Neural progenitor cell (in vitro differentiated cells): ENCODE measurements around the gene ZBTB12. TPM values are rescaled to one million over a fixed set of nuclear protein-coding genes. Genes with fewer than 3 reads are reported as not detected.

Experiments
- DNase-seq: peaks from one replicate; pipeline ENCODE4 v3.0.0-alpha.2; 2016; ENCODE audit warnings: low spot score
- H2AFZ ChIP-seq: fragments of 200-600 bp; sonication (generic); replicated peaks from 2 replicates; pipeline ENCODE4 v1.6.1; 2016; ENCODE audit warnings: antibody characterized with exemption
- H3F3A ChIP-seq: fragments of 200-600 bp; sonication (generic); 2 replicates; pipeline ENCODE4 v1.6.1; 2016; ENCODE audit warnings: antibody characterized with exemption, low read depth
- H3K27ac ChIP-seq: fragments of 200-600 bp; sonication (generic); 2 replicates; pipeline ENCODE4 v1.5.1; 2016; ENCODE audit warnings: mild to moderate bottlenecking
- H3K27me3 ChIP-seq: fragments of 200-600 bp; sonication (generic); 2 replicates; pipeline ENCODE4 v1.6.1; 2016; ENCODE audit warnings: mild to moderate bottlenecking, moderate library complexity
- H3K36me3 ChIP-seq: fragments of 200-600 bp; sonication (generic); 2 replicates; pipeline ENCODE4 v1.5.1; 2016
- H3K4me1 ChIP-seq: fragments of 200-600 bp; sonication (generic); 2 replicates; pipeline ENCODE4 v1.6.1; 2016; ENCODE audit warnings: mixed run types
- H3K4me2 ChIP-seq: fragments of 200-600 bp; sonication (generic); 2 replicates; pipeline ENCODE4 v1.6.1; 2016
- H3K4me3 ChIP-seq: fragments of 200-600 bp; sonication (generic); 2 replicates; pipeline ENCODE4 v1.5.1; 2016
- H3K79me2 ChIP-seq: fragments of 200-600 bp; sonication (generic); 2 replicates; pipeline ENCODE4 v1.6.1; 2016; ENCODE audit warnings: low read depth
- H3K9ac ChIP-seq: fragments of 200-600 bp; sonication (generic); 2 replicates; pipeline ENCODE4 v1.6.1; 2016
- H3K9me3 ChIP-seq: fragments of 200-600 bp; sonication (generic); 2 replicates; pipeline ENCODE4 v1.5.1; 2016; ENCODE audit warnings: low read depth
- H4K20me1 ChIP-seq: fragments of 200-600 bp; sonication (generic); 2 replicates; pipeline ENCODE4 v1.6.1; 2016; ENCODE audit warnings: low read depth
- H3K27ac Mint-ChIP-seq: 3 replicates; pipeline ENCODE4 v1.8.0; 2021; ENCODE audit warnings: mixed read lengths
- H3K27me3 Mint-ChIP-seq: 2 replicates; pipeline ENCODE4 v1.8.0; 2022; ENCODE audit warnings: low read depth, mild to moderate bottlenecking, inconsistent platforms, moderate library complexity, mixed read lengths; ENCODE audit not compliant: insufficient read depth
- H3K36me3 Mint-ChIP-seq: 3 replicates; pipeline ENCODE4 v1.8.0; 2021; ENCODE audit warnings: mixed read lengths
- H3K4me1 Mint-ChIP-seq: 3 replicates; pipeline ENCODE4 v1.8.0; 2021; ENCODE audit warnings: mixed read lengths
- H3K4me3 Mint-ChIP-seq: 3 replicates; pipeline ENCODE4 v1.8.0; 2021; ENCODE audit warnings: mild to moderate bottlenecking, moderate library complexity, mixed read lengths
- H3K9me3 Mint-ChIP-seq: 3 replicates; pipeline ENCODE4 v1.8.0; 2020; ENCODE audit warnings: mixed read lengths
- EZH2 ChIP-seq: fragments of 200-600 bp; sonication (generic); IDR thresholded peaks from 2 replicates; pipeline ENCODE4 v1.6.1; 2017; ENCODE audit warnings: antibody characterized with exemption, mild to moderate bottlenecking, moderate library complexity
- EZH2phosphoT487 ChIP-seq: fragments of 200-600 bp; sonication (generic); IDR thresholded peaks from 2 replicates; pipeline ENCODE4 v1.6.1; 2017; ENCODE audit warnings: antibody characterized with exemption
- total RNA-seq: library from RNA; depleted of rRNA; stranded (reverse); fragments of >200 nt; gene quantifications from 2 replicates; pipeline ENCODE4 v1.2.3, GENCODE V29; 2015; ENCODE audit warnings: low replicate concordance
- TF ChIP-seq, protein P1 (sequence below): fragments of 200-600 bp; sonication (generic); IDR thresholded peaks from 2 replicates; pipeline ENCODE4 v1.5.1; 2017; ENCODE audit warnings: antibody characterized with exemption, mild to moderate bottlenecking

Gene ZBTB12
- total RNA-seq, 1 donor from 2014 or later: 8.4 TPM

GRCh38 chr6:31943742-31944141 is 41.9 kb upstream of the ZBTB12 start:
- Histone ChIP-seq H3K4me1 (peaks cover 4% of the 10 kb centered on the region), H3K9ac (no peak overlapping the region), H3K27me3 (peaks cover 17% of the 10 kb centered on the region), H3K79me2 (no peaks in the 10 kb centered on the region), H3K9me3 (no peaks in the 10 kb centered on the region), H3K36me3 (no peaks in the 10 kb centered on the region), H3F3A (no peaks in the 10 kb centered on the region), H3K4me3 (no peak overlapping the region), H3K27ac (no peak overlapping the region), H3K4me2 (no peak overlapping the region), H4K20me1 (no peaks in the 10 kb centered on the region), H2AFZ (no peak overlapping the region)
- Mint-ChIP-seq H3K36me3 (no peaks in the 10 kb centered on the region), H3K4me1 (peaks cover 17% of the 10 kb centered on the region), H3K4me3 (no peak overlapping the region), H3K27me3 (peaks cover 21% of the 10 kb centered on the region), H3K27ac (no peak overlapping the region), H3K9me3 (no peaks in the 10 kb centered on the region)
- TF ChIP-seq EZH2phosphoT487 (no peak), EZH2 (no peak)
- TF ChIP-seq, protein P1, sequence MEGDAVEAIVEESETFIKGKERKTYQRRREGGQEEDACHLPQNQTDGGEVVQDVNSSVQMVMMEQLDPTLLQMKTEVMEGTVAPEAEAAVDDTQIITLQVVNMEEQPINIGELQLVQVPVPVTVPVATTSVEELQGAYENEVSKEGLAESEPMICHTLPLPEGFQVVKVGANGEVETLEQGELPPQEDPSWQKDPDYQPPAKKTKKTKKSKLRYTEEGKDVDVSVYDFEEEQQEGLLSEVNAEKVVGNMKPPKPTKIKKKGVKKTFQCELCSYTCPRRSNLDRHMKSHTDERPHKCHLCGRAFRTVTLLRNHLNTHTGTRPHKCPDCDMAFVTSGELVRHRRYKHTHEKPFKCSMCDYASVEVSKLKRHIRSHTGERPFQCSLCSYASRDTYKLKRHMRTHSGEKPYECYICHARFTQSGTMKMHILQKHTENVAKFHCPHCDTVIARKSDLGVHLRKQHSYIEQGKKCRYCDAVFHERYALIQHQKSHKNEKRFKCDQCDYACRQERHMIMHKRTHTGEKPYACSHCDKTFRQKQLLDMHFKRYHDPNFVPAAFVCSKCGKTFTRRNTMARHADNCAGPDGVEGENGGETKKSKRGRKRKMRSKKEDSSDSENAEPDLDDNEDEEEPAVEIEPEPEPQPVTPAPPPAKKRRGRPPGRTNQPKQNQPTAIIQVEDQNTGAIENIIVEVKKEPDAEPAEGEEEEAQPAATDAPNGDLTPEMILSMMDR: no peak
- DNase-seq: no peak

DNA sequence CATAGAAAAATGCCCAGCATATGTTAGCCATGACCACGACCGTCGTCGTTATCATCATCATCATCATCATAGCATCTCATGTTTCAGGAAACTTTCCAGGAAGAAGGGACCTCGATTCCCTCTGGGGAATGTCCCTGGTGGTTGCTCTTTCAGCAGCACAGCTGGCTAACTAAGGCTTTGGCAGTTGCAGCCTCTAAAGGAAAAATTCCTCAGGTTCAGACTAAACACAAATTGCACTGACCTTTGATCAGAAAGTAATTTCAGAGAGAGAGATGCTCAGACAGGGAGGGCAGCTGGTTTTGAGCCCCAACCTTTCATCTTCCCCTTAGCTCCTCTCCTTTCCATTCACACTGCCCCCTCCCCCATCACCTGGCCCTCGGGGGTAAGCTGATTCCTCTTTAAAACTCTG is 38.4 kb upstream of the ZBTB12 start:
- H3K36me3 ChIP-seq: no peaks in the 10 kb centered on the region
- H3K9ac ChIP-seq: no peak overlapping the region
- H3K4me3 ChIP-seq: no peak overlapping the region
- no peaks in the 10 kb centered on the region for H3F3A ChIP-seq
- Mint-ChIP-seq H3K4me1 (peaks cover 11% of the 10 kb centered on the region), H3K36me3 (no peaks in the 10 kb centered on the region), H3K4me3 (no peak overlapping the region), H3K9me3 (no peaks in the 10 kb centered on the region), H3K27ac (no peak overlapping the region), H3K27me3 (peaks cover 16% of the 10 kb centered on the region)
- no peak overlapping the region for H3K27ac ChIP-seq
- H2AFZ ChIP-seq: peak overlapping the region; percentile 88
- TF ChIP-seq, protein P1: no peak
- TF ChIP-seq EZH2phosphoT487: no peak
- DNase-seq: no peak
- no peaks in the 10 kb centered on the region for H3K79me2 ChIP-seq
- peaks cover 4% of the 10 kb centered on the region for H3K4me1 ChIP-seq
- peaks cover 6% of the 10 kb centered on the region for H3K27me3 ChIP-seq
- H3K9me3 ChIP-seq: no peaks in the 10 kb centered on the region
- H4K20me1 ChIP-seq: no peaks in the 10 kb centered on the region
- H3K4me2 ChIP-seq: no peak overlapping the region

DNA sequence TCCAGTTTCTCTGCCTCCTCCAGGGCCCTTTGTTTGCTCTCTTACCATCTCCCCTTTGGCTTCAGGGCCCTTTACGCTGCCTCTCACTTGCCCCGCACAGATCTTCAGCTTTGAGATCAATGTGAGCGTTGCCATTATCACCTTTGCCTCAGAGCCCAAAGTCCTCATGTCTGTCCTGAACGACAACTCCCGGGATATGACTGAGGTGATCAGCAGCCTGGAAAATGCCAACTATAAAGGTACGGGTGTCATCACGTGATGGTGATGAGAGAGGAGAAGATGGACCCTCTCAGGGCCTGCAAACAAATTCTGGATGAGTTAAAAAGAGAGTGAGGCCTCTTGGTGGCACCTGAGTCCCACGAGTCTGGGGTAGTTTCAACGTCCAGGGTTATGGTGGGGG is 33.9 kb upstream of the ZBTB12 start:
- DNase-seq: no peak
- H3K4me3 ChIP-seq: no peak overlapping the region
- peaks cover 14% of the 10 kb centered on the region for H3K27me3 Mint-ChIP-seq
- no peaks in the 10 kb centered on the region for H3K9me3 ChIP-seq
- H3K9ac ChIP-seq: no peak overlapping the region
- no peak overlapping the region for H3K4me3 Mint-ChIP-seq
- no peak overlapping the region for H3K27ac Mint-ChIP-seq
- H3K4me1 Mint-ChIP-seq: peaks cover 8% of the 10 kb centered on the region
- no peaks in the 10 kb centered on the region for H4K20me1 ChIP-seq
- no peaks in the 10 kb centered on the region for H3K27me3 ChIP-seq
- H3F3A ChIP-seq: no peaks in the 10 kb centered on the region
- peaks cover 4% of the 10 kb centered on the region for H3K4me1 ChIP-seq
- no peak overlapping the region for H3K27ac ChIP-seq
- H3K79me2 ChIP-seq: no peaks in the 10 kb centered on the region
- no peak for TF ChIP-seq EZH2phosphoT487
- TF ChIP-seq EZH2: no peak
- TF ChIP-seq, protein P1: no peak
- H3K36me3 Mint-ChIP-seq: no peaks in the 10 kb centered on the region
- no peaks in the 10 kb centered on the region for H3K36me3 ChIP-seq
- no peak overlapping the region for H3K4me2 ChIP-seq
- H2AFZ ChIP-seq: no peak overlapping the region
- H3K9me3 Mint-ChIP-seq: peaks cover 8% of the 10 kb centered on the region
